Astrocyte of the cerebellum (primary cell): Measurements from ENCODE around the gene FER.

Source experiments
- DNase-seq: peaks from one replicate; pipeline ENCODE4 v3.0.0-alpha.2; 2011; ENCODE audit warnings: low read depth
- H3K4me3 ChIP-seq: 2 replicates; pipeline ENCODE4 v1.5.1; 2011; ENCODE audit warnings: mild to moderate bottlenecking, low read depth, low read length, moderate library complexity
- in situ Hi-C: cut with HindIII; loops from 2 replicates; pipeline ENCODE4 v1.10.0; 2017; ENCODE audit warnings: low sequenced_read_pairs
- TF ChIP-seq, protein P1 (sequence below): IDR thresholded peaks from 2 replicates; pipeline ENCODE4 v1.5.1; 2012; ENCODE audit warnings: low read length, low read depth, moderate library complexity, mild to moderate bottlenecking; ENCODE audit errors: missing control alignments

The FER gene

DNA sequence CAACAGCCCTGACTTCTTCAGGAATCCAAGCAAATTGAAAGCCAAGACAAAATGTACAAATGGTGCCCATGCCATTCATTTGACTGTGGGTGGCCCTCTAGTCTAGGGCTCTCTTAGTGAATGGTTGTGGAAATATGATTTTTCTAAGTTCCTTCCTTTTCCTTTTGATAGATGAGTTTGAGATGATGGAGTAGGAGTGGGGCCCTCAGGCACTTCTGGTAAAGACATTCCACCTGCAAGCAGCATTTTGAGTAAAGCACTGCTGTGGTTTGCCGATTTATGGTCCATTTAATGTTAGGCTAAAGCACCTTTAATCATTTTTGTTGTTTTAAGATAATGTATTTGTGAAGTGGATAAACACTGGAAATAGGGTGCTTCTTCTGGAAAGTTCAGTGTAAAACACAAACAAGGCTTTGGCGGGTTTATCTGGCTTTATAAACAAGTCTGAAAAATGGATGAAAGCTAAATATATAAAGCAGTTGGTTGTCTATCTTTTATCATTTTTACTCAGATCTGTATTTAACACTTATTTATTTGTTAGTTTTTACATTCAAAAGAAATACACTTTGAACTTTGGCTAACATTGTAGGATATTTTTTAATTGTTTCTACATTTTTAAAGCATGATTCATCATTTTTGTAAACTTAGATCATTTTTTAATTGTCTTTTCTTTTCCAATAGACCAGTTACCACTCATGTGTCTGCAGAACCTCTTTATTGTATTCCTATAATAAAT, 448.6 kb downstream of the FER start:
- TF ChIP-seq, protein P1, sequence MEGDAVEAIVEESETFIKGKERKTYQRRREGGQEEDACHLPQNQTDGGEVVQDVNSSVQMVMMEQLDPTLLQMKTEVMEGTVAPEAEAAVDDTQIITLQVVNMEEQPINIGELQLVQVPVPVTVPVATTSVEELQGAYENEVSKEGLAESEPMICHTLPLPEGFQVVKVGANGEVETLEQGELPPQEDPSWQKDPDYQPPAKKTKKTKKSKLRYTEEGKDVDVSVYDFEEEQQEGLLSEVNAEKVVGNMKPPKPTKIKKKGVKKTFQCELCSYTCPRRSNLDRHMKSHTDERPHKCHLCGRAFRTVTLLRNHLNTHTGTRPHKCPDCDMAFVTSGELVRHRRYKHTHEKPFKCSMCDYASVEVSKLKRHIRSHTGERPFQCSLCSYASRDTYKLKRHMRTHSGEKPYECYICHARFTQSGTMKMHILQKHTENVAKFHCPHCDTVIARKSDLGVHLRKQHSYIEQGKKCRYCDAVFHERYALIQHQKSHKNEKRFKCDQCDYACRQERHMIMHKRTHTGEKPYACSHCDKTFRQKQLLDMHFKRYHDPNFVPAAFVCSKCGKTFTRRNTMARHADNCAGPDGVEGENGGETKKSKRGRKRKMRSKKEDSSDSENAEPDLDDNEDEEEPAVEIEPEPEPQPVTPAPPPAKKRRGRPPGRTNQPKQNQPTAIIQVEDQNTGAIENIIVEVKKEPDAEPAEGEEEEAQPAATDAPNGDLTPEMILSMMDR = no peak
- DNase-seq = no peak
- in situ Hi-C loops = no loop called here
- H3K4me3 ChIP-seq = no peak overlapping the region

DNA sequence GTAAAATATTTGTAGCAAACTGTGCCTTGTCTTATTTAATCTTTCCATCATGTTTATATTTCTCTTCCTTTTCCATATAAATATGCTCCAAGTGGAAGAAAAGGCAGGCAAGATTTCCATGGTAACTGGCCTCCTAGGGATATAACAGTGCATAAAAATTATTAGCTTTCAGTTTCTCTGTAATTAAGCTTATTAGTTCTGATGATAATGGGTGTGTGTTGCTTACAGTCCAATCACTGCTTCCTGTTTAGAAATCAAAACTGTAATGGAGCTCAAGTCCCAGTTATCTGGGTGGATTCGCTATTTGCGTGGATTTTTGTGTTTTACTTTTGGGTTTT, 449.1 kb downstream of the FER start:
- TF ChIP-seq, protein P1 = no peak
- no peak for DNase-seq
- no peak overlapping the region for H3K4me3 ChIP-seq
- in situ Hi-C loops = no loop called here

GRCh38 chr5:109199289-109199688, 451.6 kb downstream of the FER start:
- no peak for DNase-seq
- TF ChIP-seq, protein P1 = no peak
- no peak overlapping the region for H3K4me3 ChIP-seq
- in situ Hi-C loops = no loop called here

GRCh38 chr5:109199799-109200620, 452.3 kb downstream of the FER start:
- H3K4me3 ChIP-seq = no peak overlapping the region
- in situ Hi-C loops = no loop called here
- TF ChIP-seq, protein P1 = no peak
- DNase-seq = no peak

DNA sequence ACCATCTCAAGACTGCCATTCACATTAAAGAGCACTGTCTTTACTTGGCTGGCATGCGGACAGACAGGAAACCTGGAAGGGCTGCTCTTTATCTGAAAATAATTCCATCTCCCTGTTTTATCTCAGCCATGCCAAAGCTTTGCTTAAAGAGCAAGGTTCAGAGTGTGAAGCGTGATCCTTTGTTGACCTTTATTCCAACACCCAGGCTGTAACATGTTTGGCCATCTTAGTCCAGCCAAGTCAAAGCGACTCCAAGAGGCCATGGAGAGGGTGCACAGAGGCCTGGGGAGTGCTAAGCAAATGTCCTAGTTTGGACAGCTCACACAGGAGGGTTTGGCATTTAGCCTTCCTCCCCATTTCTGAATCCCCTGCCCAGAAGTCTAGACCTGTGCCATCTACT, 467.3 kb downstream of the FER start:
- no peak for DNase-seq
- in situ Hi-C loops = no loop called here
- no peak overlapping the region for H3K4me3 ChIP-seq
- TF ChIP-seq, protein P1 = no peak

DNA sequence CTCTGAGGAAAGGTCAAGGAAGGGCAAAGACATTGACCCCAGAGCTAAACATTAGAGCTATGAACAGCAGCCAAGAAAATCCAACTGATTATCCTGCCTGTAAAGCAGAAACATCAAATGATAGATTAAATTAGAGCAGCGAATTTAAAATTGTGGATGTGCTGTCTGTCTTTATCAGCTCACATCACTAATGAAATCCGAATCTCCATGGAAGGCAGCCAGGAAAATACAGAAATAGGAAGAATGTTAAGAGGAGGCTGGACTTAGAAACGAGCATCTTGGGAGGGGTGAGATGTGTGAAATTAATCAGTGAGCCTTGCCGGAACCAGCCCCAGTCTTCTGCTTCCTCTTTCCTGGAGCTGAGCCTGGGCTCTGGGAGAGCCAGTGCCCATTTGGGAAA, 471.1 kb downstream of the FER start:
- no peak for DNase-seq
- no peak overlapping the region for H3K4me3 ChIP-seq
- in situ Hi-C loops = no loop called here
- TF ChIP-seq, protein P1 = no peak
